Endothelial cell of umbilical vein (primary cell): ENCODE measurements around the gene TMEM89. TPM values are rescaled to one million over a fixed set of nuclear protein-coding genes. Genes with fewer than 3 reads are reported as not detected.

Source experiments
- BruUV-seq: library from RNA; stranded (reverse); fragments of 400-500 nt; replicated peaks from 2 replicates; lab custom pipeline; 2021; lab: Mats Ljungman, UMichigan
- CTCF ChIA-PET: fragments of 300-600, 350-600 bp; sonication (Branson Sonifier 250); formaldehyde crosslinking; loops from one replicate; lab custom pipeline; 2021; ENCODE audit warnings: antibody characterized with exemption, inconsistent platforms; lab: Charles Lee
- POLR2A ChIA-PET: fragments of 300-600, 350-600 bp; sonication (Branson Sonifier 250); formaldehyde crosslinking; loops from one replicate; lab custom pipeline; 2021; ENCODE audit warnings: antibody characterized with exemption, inconsistent platforms; lab: Charles Lee
- DNase-seq: peaks from one replicate; pipeline ENCODE4 v3.0.0-alpha.2; 2011; ENCODE audit warnings: low read depth, low spot score
- FAIRE-seq: peaks from 2 replicates; lab custom pipeline; 2011; peaks lifted over from hg19 to GRCh38; lab: Jason Lieb, UNC
- H2AFZ ChIP-seq: 2 replicates; pipeline ENCODE4 v1.6.0; 2012; ENCODE audit warnings: low read depth, low read length, control low read depth, inconsistent platforms
- H3K27ac ChIP-seq: 2 replicates; pipeline ENCODE4 v1.5.1; 2011; ENCODE audit warnings: low read depth, mild to moderate bottlenecking, control low read depth, low read length, moderate library complexity; ENCODE audit not compliant: insufficient read depth
- H3K27me3 ChIP-seq, 2 experiments: 2 replicates each; pipeline versions ENCODE4 v1.6.0 to v1.6.1; 2011; ENCODE audit warnings: low read length in 2 of 2, mixed read lengths in 1 of 2; ENCODE audit not compliant: control insufficient read depth in 2 of 2, insufficient read depth in 2 of 2
- H3K36me3 ChIP-seq, 2 experiments: 2 replicates in 1 of 2; 3 replicates in 1 of 2; pipeline ENCODE4 v1.5.1; 2011; ENCODE audit warnings: low read length in 2 of 2, mild to moderate bottlenecking in 1 of 2, moderate library complexity in 1 of 2; ENCODE audit not compliant: control insufficient read depth in 2 of 2, insufficient read depth in 2 of 2; ENCODE audit errors: extremely low read depth in 1 of 2
- H3K4me1 ChIP-seq: 3 replicates; pipeline ENCODE4 v1.5.1; 2011; ENCODE audit warnings: mild to moderate bottlenecking, low read length; ENCODE audit not compliant: control insufficient read depth, insufficient read depth; ENCODE audit errors: extremely low read depth
- H3K4me2 ChIP-seq: 2 replicates; pipeline ENCODE4 v1.6.1; 2011; ENCODE audit warnings: low read length, control low read depth, mixed read lengths; ENCODE audit not compliant: insufficient read depth
- H3K4me3 ChIP-seq, 3 experiments: fragments of 200-600 bp in 1 of 3; sonication (generic), shearing (Covaris generic) in 1 of 3; replicated peaks in 1 of 3; 2 replicates each; pipeline ENCODE4 v1.5.1; 2011 to 2016; ENCODE audit warnings: control low read depth in 3 of 3, low read length in 3 of 3, mild to moderate bottlenecking in 2 of 3, inconsistent platforms in 1 of 3, low read depth in 1 of 3, moderate library complexity in 1 of 3; ENCODE audit not compliant: insufficient read depth in 1 of 3
- H3K79me2 ChIP-seq: 2 replicates; pipeline ENCODE4 v1.6.0; 2012; ENCODE audit warnings: low read length, inconsistent platforms; ENCODE audit not compliant: control insufficient read depth, insufficient read depth
- H3K9ac ChIP-seq: replicated peaks from 2 replicates; pipeline ENCODE3; 2011; ENCODE audit warnings: low read length, control low read depth; ENCODE audit not compliant: insufficient read depth; ENCODE audit errors: extremely low read depth
- H3K9me1 ChIP-seq: replicated peaks from 3 replicates; pipeline ENCODE4 v1.6.0; 2011; ENCODE audit warnings: mild to moderate bottlenecking, low read length; ENCODE audit not compliant: control insufficient read depth, insufficient read depth; ENCODE audit errors: extremely low read depth
- H3K9me3 ChIP-seq: replicated peaks from 2 replicates; pipeline ENCODE4 v1.5.1; 2012; ENCODE audit warnings: low read length, inconsistent platforms; ENCODE audit not compliant: control insufficient read depth, insufficient read depth
- H4K20me1 ChIP-seq: replicated peaks from 2 replicates; pipeline ENCODE3; 2011; ENCODE audit warnings: mild to moderate bottlenecking, low read length; ENCODE audit not compliant: control insufficient read depth, insufficient read depth; ENCODE audit errors: extremely low read depth
- MAX ChIP-seq: IDR thresholded peaks from 2 replicates; pipeline ENCODE4 v1.6.1; 2011; ENCODE audit not compliant: insufficient read depth, insufficient read length
- MYC ChIP-seq: IDR thresholded peaks from one replicate; pipeline ENCODE4 v1.6.1; 2011; ENCODE audit warnings: mild to moderate bottlenecking, low read depth, low read length
- POLR2A ChIP-seq: IDR thresholded peaks from 2 replicates; pipeline ENCODE4 v1.6.1; 2012; ENCODE audit warnings: low read depth, mild to moderate bottlenecking, control low read depth, low read length
- POLR2AphosphoS5 ChIP-seq: IDR thresholded peaks from 2 replicates; pipeline ENCODE4 v1.6.1; 2012; ENCODE audit warnings: low read depth, mild to moderate bottlenecking, control low read depth, low read length, moderate library complexity; ENCODE audit not compliant: insufficient read depth
- dilution Hi-C: fragments of 300-500 bp; cut with MboI; formaldehyde crosslinking; loops from one replicate; pipeline ENCODE4 v1.15.0; 2019; ENCODE audit warnings: low sequenced_read_pairs; ENCODE audit not compliant: extremely low pct_ligation_motif_present
- intact Hi-C: fragments of 100-400 bp; cut with micrococcal nuclease; formaldehyde crosslinking; loops from one replicate; pipeline ENCODE4 v1.10.0; 2022
- polyA plus RNA-seq, 4 experiments: library from polyadenylated mRNA; depleted of rRNA in 3 of 4; stranded (reverse) in 3 of 4; unstranded in 1 of 4; fragments of >200 nt; gene quantifications; 2 replicates each; pipeline versions ENCODE4 v1.2.1 to v1.2.3, GENCODE V29; 2011 to 2012; ENCODE audit warnings: missing spikeins in 1 of 4
- total RNA-seq: library from RNA; stranded (reverse); gene quantifications from 2 replicates; pipeline ENCODE4 v1.2.3, GENCODE V29; 2021
- TF ChIP-seq, protein P1 (sequence below), 2 donors: IDR thresholded peaks; 1 replicate in 1 of 2; 2 replicates in 1 of 2; pipeline ENCODE4 v1.5.1; 2011; ENCODE audit warnings: low read length in 2 of 2, mild to moderate bottlenecking in 2 of 2, moderate library complexity in 2 of 2, control low read depth in 1 of 2, inconsistent platforms in 1 of 2, low read depth in 1 of 2; ENCODE audit not compliant: insufficient read depth in 1 of 2; ENCODE audit errors: extremely low read depth in 1 of 2

TMEM89 gene
- total and polyA plus RNA-seq, 2 donors (not counting 3 experiments of a cell fraction or from before 2014, with no cell fraction given) = not detected

DNA sequence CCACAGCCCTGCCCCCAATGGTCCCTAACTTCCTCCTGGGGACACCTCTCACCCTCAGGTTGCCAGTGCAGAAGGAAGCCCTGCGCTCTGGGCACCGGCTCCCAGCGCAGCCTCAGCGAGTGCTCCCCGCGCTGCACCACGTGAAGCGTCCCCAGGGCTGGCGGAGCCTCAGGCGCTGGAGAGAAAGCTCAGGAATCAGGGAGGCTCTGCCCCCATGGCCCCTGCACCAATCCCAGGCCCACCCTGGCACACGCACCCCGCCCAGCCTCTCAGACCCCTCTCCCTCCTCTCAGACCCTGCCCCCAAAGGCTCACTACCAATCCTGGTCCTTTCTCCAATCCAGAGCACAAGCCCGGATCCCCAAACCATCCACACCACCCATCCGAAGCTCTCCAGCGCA, 33.3 kb downstream of the TMEM89 start:
- ChIA-PET CTCF (interaction anchor here (1.5 kb wide), 1 partner anchor 10 kb away, joined by 3 read pairs; no protein-coding TSS in a partner anchor), POLR2A (no interaction called here)
- H3K9me3 ChIP-seq = no peaks in the 10 kb centered on the region
- intact Hi-C loops (no loop called here), dilution Hi-C loops (no loop called here)
- FAIRE-seq = no peak
- H3K9ac ChIP-seq = no peak overlapping the region
- TF ChIP-seq POLR2A (no peak), POLR2AphosphoS5 (no peak), MAX (no peak), MYC (no peak)
- TF ChIP-seq, protein P1, sequence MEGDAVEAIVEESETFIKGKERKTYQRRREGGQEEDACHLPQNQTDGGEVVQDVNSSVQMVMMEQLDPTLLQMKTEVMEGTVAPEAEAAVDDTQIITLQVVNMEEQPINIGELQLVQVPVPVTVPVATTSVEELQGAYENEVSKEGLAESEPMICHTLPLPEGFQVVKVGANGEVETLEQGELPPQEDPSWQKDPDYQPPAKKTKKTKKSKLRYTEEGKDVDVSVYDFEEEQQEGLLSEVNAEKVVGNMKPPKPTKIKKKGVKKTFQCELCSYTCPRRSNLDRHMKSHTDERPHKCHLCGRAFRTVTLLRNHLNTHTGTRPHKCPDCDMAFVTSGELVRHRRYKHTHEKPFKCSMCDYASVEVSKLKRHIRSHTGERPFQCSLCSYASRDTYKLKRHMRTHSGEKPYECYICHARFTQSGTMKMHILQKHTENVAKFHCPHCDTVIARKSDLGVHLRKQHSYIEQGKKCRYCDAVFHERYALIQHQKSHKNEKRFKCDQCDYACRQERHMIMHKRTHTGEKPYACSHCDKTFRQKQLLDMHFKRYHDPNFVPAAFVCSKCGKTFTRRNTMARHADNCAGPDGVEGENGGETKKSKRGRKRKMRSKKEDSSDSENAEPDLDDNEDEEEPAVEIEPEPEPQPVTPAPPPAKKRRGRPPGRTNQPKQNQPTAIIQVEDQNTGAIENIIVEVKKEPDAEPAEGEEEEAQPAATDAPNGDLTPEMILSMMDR (IDR thresholded peaks at IDR 0.05; ENCODE audit: extremely low read depth in 1 of 2, insufficient read depth in 1 of 2, low read depth in 1 of 2, low read length in 2 of 2) = no peak
- BruUV-seq = no TSS peak
- DNase-seq = no peak
- H4K20me1 ChIP-seq = no peaks in the 10 kb centered on the region
- H3K9me1 ChIP-seq = no peaks in the 10 kb centered on the region
- H3K4me1 ChIP-seq = no peaks in the 10 kb centered on the region
- H3K27me3 ChIP-seq = peaks cover 0 to 5% of the 10 kb centered on the region in 2 experiments
- H3K36me3 ChIP-seq = no peaks in the 10 kb centered on the region
- no peak overlapping the region for H3K4me2 ChIP-seq
- H3K4me3 ChIP-seq = no peak overlapping the region
- H2AFZ ChIP-seq = no peak overlapping the region
- no peak overlapping the region for H3K27ac ChIP-seq
- H3K79me2 ChIP-seq = no peaks in the 10 kb centered on the region

- no peaks in the 10 kb centered on the region for H4K20me1 ChIP-seq
- no peaks in the 10 kb centered on the region for H3K9me1 ChIP-seq
- BruUV-seq = no TSS peak
- intact Hi-C loops (no loop called here), dilution Hi-C loops (no loop called here)
- H3K79me2 ChIP-seq = no peaks in the 10 kb centered on the region
- H3K9ac ChIP-seq = no peak overlapping the region
- no peak overlapping the region for H3K4me3 ChIP-seq
- ChIA-PET POLR2A (no interaction called here), CTCF (interaction anchor here (1.5 kb wide), 1 partner anchor 11 kb away, joined by 3 read pairs; no protein-coding TSS in a partner anchor)
- no peak overlapping the region for H2AFZ ChIP-seq
- FAIRE-seq (no peak), DNase-seq (no peak)
- H3K4me2 ChIP-seq = no peak overlapping the region
- peaks cover 0 to 5% of the 10 kb centered on the region in 2 experiments for H3K27me3 ChIP-seq
- no peak for TF ChIP-seq MYC
- TF ChIP-seq MAX = no peak
- TF ChIP-seq POLR2A = no peak
- no peaks in the 10 kb centered on the region for H3K36me3 ChIP-seq
- H3K4me1 ChIP-seq = no peaks in the 10 kb centered on the region
- H3K27ac ChIP-seq = no peak overlapping the region
- no peaks in the 10 kb centered on the region for H3K9me3 ChIP-seq
These were observed 33.9 kb downstream of the TMEM89 start for GRCh38 chr3:48587686-48588085.
